ENCODE data around the gene DCTN2.
"Not testable (repeated sequence)": the region's sequence is repeated elsewhere in the genome, so short reads cannot be mapped to it uniquely, and the experiment has no call there.

The DCTN2 gene

DNA sequence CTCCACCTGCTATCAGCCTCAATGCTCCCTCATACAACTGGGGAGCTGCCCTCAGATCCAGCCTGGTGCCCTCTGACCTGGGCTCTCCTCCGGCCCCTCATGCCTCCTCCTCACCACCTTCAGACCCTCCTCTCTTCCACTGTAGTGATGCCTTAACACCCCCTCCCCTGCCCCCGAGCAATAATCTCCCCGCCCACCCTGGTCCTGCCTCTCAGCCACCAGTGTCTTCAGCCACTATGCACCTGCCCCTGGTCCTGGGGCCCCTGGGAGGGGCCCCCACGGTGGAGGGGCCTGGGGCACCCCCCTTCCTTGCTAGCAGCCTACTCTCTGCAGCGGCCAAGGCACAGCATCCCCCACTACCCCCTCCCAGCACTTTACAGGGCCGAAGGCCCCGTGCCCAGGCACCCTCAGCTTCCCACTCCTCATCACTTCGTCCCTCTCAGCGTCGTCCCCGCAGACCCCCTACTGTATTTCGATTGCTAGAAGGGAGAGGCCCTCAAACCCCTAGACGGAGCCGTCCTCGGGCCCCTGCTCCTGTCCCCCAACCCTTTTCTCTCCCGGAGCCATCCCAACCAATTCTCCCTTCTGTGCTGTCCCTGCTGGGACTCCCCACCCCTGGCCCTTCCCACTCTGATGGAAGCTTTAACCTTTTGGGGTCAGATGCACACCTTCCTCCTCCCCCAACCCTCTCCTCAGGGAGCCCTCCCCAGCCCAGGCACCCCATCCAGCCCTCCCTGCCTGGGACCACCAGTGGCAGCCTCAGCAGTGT lies 21.2 kb downstream of the DCTN2 start:
- DNase-seq, result no peak

DNA sequence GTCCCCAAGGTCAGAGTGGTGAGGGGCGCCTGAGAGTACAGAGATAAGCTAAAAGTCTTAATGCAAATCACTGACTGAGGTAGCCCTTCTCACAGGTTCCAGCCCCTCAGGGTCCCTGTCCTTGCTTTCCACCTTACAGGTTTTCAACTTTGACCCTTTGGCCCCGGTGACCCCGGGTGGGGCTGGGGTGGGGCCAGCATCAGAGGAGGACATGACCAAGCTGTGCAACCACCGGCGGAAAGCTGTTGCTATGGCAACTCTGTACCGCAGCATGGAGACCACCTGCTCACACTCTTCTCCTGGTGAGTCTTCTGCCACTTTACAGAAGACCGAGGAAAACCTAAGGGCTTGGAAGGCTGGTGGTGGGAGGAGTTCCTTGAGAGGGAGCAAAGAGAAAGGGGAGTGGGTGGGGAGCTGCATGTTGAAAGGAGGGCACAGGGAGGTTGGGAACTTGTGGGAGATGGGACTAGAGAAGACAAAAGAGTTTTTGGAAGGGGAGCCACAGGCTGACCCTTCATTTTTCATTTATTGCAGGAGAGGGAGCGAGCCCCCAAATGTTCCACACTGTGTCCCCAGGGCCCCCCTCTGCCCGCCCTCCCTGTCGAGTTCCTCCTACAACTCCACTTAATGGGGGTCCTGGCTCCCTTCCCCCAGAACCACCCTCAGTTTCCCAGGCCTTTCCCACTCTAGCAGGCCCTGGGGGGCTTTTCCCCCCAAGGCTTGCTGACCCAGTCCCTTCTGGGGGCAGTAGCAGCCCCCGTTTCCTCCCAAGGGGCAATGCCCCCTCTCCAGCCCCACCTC lies 22.0 kb downstream of the DCTN2 start:
- DNase-seq, result no peak

DNA sequence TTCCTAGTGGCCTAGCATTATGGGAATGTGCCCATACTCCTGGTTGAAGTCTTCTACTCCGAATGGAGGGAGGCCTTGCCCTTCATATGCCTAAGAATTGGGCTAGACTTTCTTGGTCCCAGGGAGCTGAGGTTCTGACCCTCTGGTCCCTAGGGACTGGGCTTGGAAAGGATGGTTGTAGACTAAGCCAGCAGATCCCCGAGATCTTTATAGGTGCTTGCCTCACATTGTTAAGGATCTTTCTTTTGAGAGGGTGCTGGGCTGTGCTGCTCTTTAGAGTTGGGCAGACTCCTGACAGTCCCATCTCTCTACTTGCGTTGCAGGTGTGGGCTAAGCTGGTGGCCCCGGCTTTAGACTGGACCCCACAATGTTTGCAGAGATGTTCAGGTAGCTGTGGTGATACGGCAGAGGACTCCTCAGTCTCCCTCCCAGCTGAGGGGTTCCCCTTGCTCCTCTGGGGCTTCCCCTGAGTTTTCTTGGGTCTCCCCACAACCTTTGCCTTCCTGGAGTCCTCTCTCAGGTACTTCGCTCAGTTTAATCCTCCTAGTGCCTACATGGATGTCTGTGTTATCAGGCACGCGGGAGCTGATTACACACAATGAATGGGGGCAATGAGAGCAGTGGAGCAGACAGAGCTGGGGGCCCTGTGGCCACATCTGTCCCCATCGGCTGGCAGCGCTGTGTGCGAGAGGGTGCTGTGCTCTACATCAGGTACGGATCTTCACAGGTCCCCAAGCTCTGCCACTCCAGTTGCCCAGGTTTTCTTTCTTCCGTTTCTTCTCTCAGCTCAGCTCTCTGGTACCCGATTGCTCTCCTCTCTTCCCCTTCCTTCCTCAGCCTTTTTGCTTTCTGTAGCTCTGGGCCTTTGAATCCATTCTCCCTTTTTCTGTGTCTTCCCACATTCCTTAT lies 23.0 kb downstream of the DCTN2 start:
- peak; percentile 42 for DNase-seq

DNA sequence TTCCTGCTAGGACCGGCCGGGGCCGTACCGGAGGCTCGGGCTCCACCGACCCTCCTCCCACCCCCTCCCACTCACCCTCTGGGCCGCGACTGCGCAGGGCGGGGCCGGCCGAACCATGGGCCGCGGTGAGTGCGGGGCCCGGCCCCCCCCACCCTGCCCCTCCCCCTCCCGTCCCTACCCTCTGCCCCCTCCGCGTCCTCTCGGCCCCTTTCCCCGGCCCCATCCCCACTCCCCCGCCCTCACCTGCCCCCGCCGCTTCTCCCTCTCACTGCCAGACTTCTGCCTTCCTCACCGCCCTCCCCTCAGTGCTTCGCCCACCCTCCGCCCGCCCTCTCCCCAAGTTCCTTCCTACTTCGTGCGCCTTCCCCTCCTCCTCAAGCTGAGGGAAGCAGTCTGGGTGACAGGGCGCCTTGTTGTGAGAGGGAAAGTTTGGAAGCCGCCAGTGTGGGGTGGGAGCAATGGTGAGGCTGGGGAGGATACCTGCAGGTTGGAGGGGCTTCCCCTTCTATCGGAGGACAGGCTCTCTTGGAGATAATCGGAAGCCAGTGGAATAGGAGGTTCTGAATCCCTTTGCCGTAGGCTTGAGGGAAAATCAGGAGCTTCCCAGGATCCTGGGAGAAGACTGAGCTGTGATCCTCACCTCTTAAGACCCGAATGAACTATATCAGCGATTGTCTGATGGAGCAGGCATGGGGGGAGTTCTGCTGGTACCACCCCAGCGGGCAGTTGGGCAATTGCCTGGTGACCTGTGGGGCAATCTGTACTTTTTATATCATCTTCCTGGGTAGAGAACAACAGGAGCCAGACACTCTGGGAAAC lies 23.9 kb downstream of the DCTN2 start:
- no peak for DNase-seq

DNA sequence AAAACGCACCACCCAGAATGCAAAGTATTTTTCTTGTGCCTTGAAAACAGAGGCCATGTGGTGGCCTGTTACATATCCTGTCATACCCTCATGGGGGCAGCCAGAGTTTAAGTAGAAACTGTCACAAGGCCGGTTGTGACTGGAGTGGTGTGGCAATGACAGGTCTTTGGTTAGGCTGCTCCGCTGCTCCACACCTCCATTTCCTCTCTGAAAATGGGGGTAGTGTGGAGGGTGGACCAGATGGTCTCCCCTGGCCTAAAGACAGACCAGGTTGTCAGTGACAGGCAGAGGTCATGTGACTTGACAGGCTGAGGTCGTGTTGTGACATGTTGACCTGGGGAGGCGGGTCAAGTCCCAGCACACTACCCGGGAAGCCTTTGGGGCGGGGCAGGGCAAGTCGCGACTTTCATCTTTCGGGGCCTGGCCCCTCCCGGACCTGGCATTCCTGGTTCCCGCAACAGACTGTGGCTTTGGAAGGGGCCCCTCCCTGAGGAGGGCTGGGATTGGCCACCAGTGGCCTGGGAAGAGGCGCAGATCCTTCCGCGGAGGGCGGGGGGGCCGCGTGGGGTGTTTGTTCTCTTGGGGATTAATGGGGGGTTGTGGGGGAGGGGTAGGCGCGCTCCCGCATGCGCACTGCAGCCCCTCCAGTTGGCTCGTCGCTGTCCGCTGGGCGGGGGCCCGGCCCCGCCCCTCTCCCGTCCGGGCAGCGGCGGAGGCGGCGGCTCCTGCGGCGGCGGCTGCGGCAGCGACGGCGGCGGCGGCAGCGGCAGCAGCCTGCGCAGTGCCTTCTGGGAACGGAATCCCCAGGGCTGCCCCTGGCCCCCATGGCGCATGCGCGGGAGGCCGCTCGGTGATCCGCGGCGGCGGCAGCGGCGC lies 24.7 kb downstream of the DCTN2 start, which contains the start of gene MBD6:
Gene MBD6 (plus strand): TSS at position 814 of the 876 bp plus-strand sequence. CDS start 1,480 bp downstream, outside the sequence.
- peak; percentile 94 for DNase-seq

DNA sequence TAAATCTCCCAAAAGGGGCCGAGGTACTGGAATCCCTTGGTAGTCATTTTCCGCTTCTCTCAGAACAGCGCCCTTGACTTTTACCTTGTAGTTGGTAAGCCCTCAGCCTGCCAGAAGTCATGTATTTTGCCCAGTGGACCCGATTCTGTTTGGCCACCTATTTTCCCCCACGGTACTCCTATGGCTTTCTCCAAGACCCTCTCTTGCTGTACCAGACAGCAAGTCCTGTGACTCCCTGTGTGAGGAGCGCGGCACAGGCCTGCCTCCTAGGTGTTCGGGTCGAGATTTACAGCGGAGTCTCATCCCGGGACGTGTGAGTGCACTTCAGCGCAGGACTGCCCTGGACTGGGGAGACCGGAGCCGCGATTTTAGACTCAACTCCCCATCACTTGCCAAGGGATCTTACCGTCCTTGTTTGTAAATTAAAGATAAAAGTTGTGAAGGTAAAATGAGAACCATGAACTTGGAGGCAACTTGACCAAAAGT lies 25.4 kb downstream of the DCTN2 start:
- DNase-seq, result no peak

DNA sequence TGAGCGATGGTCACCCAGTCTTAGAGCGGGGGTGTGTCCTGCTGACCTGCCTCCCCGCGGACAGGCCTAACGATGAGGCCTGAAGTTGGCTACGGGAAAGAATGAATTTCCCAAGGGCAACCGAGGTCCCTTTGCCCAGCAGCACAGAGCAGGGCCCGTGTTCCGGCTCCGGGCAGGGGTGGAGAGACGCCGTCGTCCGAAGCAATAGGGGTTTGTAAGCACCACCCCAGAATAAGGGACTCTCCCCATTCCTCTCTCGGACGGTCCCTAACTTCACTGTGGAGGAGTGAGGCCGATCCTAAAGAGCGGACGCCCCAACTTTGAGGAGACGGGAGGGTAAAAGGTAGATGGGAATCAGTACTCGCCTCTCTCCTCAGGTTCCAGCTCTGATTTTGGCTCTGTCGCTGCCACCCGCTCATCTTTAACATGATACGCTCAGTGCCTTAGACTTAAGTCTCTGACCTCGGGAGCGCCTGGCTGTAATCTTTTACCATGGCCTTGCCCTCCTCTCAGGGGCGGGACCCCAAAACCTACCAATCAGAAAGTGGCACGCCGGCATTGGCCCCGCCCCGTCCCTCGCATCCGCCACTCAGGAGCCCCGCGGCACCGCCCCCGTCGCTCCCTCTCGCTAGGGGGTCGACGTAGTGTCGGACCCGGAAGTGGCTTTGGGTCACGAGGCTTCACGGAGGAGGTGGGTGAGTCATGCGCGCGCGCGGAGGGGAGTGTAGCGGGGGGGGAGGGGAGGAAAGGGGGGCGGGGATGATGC lies 26.8 kb downstream of the DCTN2 start, which contains the start of gene DDIT3:
Gene DDIT3 (minus strand): TSS at position 462 of the 766 bp plus-strand sequence. CDS start 3,108 bp downstream, outside the sequence.
- DNase-seq, result peak; percentile 99

DNA sequence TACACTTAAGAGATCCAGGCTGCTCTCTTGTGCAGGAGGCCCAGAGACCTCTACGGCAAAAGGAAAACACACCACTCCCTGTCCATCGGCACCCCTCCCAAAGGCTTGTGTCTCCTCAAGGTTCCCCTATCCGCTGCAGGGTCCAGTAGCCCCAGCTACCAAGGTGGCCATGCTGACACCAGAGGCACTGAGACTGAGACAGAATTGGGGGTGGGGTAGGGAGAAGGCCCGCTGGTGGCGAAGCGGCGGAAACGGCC lies 27.3 kb downstream of the DCTN2 start:
- no peak for DNase-seq

DNA sequence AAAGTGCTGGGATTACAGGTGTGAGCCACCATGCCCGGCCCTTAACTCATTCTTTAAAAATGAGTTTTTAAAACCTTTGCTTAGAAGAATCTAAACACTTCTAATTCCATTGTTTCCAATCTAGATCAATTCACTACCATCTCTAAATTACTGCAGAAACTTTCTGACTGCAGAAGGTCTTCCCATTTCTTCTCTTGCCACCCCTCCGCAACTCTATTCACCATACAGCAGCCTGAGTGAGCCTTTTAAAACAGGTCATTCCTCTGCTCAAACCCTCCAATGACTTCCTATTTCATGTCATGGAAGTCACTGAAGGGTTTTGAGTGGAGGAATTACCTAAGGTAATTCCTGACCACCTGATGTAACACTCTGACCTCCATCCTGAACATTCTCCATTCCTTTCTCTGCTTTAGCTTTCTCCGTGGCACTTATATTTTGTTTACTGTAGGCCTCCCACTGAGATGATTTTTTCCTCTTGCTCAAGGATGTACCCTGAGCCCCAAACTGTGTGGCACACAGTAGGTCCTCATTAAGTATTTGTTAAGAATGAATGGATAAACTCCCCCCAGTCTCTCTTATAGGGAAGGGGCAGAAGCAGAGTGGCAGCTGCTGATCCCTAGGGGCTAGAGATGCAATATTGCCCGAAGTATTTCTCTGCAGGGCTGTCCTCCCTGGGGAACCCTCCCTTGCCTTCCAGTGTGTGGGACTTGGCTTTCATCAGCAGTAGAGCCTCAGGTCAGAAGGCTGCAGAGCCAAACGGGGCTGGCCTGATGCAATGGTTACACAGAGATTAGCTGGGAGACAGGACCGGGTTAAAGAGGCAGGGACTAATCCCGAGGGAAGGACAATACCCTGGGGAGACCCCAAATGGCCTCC lies 27.8 kb downstream of the DCTN2 start:
- DNase-seq, result peak; percentile 21

DNA sequence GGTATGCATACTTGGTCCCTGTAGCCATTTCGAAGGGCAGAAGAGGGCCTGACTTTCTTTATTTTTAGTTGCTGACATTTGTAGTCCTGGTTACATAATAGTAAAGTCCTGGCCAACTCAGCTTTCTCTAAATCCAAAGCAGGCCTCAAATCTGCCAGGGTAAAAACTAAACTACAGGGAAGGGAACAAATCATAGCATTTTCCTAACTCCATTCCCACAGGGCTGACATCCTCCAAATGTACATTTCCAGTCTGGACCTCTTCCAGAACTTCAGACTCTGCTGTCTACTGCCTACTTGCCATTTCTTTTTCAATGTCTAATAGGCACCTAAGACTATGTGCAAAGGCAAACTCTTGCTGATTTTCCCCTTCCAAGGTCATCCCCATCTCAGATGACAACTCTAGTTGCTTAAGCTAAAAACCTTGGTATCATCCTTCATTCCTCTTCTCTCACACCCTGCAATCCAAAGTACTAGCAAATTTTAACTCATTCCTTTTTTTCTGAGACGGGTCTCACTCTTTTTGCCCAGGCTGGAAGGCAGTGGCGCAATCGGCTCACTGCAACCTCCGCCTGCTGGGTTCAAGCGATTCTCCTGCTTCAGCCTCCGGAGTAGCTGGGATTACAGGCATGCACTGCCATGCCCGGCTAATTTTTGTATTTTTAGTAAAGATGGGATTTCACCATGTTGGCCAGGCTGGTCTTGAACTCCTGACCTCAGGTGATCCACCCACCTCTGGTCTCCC lies 28.6 kb downstream of the DCTN2 start:
- DNase-seq, result no peak

DNA sequence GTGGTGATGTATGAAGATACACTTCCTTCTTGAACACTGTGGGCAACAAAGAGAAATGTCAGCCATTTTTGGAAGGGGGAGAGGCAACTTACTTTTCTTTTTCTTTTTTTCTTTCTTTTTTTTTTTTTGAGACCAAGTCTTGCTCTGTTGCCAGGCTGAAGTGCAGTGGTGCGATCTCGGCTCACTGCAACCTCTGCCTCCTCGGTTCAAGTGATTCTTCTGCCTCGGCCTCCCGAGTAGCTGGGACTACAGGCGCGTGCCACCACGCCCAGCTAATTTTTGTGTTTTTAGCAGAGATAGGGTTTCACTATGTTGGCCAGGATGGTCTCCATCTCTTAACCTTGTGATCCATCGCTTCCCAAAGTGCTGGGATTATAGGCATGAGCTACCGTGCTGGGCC lies 29.3 kb downstream of the DCTN2 start:
- not testable (repeated sequence) for DNase-seq

DNA sequence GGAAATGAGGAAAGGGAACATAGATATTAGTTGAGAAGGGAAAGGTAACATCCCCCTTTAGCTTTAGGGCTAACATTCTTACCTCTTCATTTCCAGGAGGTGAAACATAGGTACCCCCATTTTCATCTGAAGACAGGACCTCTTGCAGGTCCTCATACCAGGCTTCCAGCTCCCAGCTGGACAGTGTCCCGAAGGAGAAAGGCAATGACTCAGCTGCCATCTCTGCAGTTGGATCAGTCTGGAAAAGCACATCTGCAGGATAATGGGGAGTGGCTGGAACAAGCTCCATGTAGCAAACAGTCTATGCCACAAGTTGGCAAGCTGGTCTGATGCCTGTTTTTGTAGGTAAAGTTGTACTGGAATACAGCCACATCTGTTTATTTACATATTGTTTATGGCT lies 29.8 kb downstream of the DCTN2 start:
- DNase-seq, result no peak

DNA sequence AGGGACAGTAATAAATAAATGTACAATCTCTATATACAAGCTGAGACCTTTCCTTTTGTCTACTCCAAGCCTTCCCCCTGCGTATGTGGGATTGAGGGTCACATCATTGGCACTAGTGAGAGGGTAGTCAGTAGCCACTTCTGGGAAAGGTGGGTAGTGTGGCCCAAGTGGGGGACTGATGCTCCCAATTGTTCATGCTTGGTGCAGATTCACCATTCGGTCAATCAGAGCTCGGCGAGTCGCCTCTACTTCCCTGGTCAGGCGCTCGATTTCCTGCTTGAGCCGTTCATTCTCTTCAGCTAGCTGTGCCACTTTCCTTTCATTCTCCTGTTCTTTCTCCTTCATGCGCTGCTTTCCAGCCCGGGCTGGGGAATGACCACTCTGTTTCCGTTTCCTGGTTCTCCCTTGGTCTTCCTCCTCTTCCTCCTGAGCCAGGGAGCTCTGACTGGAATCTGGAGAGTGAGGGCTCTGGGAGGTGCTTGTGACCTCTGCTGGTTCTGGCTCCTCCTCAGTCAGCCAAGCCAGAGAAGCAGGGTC lies 30.3 kb downstream of the DCTN2 start:
- DNase-seq, result no peak

DNA sequence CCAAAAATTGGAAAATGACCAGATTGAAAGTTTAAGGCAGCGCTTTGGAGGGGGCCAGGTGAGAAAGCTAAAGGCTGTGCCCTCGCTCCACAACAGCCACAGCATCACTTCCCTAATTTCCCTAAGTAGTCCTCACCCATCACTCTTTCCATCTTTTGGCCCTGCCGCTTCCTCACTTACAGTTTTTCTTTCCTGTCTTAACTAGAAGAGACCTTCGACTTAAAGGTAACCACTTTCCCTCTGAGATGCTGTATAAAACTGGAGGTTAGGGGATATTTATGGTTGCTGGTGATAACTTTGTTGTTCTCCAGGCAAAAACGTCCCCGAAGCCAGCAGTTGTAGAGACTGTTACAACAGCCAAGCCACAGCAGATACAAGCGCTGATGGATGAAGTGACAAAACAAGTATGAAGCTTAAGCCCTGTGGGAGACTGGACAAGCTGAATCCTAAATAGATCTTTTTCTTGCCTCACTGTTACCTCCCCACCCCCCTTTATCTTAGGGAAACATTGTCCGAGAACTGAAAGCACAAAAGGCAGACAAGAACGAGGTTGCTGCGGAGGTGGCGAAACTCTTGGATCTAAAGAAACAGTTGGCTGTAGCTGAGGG lies 31.0 kb downstream of the DCTN2 start:
- DNase-seq, result no peak

DNA sequence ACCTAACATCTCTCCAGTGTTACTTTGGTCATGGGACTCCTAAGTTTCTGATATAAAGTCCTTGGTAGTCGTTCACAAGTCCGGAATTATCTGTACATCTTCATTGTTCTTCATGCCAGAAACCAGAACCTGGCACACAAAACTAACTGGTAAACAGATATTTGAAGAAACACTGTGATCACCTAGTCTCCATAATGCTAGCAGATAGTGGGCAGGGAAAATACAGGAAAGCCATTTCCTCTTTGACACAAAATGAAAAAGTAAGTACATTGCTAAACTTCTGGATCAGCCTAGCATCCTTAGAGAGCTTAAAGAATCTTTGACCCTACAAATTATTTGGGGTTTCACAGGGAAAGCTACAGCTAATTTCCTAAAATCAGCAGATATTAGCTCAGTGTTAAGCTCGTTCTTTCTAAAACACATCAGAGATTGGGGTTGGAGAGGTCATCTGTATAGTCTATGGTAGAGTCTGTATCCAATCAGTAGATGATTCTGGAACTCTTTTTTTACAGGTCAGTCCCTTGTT lies 31.5 kb downstream of the DCTN2 start:
- DNase-seq, result no peak

DNA sequence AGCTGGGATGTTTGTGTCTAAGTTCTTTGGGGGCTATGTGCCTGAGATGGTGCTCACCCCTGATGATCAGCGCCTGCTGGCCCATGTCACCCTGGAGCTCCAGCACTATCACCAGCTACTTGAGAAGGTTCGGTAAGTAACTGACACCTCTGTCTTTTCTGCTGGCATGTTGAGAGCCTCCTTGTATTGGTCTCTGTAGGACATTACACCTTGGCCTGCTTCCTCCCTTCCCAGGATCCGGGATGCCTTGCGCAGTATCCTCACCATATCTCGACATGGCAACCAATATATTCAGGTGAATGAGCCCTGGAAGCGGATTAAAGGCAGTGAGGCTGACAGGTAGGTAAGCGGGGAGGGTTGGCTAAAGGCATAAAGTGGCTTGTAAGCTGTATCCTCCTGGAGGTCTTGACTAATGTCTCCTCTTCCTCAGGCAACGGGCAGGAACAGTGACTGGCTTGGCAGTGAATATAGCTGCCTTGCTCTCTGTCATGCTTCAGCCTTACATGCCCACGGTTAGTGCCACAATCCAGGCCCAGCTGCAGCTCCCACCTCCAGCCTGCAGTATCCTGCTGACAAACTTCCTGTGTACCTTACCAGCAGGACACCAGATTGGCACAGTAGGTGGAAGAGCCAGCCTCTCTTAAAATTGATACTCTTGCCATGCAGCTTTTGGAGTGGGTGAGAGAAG lies 32.1 kb downstream of the DCTN2 start:
- DNase-seq, result no peak

DNA sequence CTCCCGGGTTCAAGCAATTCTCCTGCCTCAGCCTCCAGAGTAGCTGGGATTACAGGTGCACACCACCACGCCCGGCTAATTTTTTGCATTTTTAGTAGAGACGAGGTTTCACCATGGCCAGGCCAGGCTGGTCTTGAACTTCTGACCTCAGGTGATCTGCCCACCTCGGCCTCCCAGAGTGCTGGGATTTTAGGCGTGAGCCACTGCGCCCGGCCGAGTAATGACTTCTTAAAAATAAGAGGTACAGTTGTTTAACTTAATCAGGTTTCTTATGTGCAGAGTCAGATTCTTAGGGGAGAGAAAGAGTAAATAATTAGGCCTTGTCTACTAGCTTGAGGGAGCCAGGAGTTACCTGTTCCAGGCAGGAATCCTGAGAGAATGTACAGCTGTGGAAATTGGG lies 32.7 kb downstream of the DCTN2 start:
- DNase-seq, result not testable (repeated sequence)
